GM21786 (cell line): ENCODE measurements around the gene YARS2.

ENCODE experiments used
- ATAC-seq: cut with Tn5 transposase; IDR thresholded peaks from one replicate; pipeline ENCODE4 v1.9.1; 2021; ENCODE audit not compliant: unreplicated experiment

YARS2 gene

DNA sequence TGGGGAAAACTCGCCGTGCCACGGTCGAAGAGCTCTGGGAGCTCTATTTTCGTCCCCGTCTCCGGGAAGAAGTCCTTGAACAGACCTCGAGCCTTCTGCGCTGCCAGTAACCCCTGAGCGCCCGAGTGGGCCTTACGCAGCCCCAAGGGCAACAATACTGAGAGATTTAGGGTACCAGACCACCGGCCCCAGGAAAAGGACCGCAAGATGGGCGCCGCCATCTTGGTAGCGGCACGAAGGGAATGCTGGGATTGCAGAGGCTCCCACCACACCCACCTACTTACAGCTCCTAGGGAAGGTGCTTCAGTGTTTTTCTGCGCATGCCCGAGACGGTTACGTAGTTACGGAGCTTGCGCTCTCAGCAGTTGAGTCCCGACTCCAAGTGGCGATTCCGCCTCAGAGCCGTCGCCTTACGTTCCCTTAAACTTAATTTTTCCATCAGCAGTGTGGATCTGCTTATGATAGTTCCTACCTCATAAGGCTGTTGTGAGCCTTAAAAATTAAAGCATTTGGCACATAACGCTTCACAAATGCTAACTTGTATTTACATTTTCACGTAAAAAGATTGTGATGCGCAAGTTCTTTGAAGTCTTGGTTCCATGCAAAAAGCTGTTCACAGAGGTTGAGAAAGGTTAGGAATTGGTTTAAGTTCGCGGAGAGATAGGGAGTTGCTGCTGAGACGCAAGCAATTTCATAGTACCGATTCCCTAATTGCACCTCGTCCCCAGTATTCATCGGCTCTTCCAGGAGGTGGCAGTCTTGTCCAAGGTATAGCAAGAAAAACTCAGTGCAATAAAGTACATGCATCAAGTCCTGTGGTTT lies at the start of gene YARS2:
Gene YARS2 (minus strand): TSS at position 244 of the 822 bp plus-strand sequence. CDS start 23 bp downstream, at position 221.
- peak; percentile 90 for ATAC-seq

DNA sequence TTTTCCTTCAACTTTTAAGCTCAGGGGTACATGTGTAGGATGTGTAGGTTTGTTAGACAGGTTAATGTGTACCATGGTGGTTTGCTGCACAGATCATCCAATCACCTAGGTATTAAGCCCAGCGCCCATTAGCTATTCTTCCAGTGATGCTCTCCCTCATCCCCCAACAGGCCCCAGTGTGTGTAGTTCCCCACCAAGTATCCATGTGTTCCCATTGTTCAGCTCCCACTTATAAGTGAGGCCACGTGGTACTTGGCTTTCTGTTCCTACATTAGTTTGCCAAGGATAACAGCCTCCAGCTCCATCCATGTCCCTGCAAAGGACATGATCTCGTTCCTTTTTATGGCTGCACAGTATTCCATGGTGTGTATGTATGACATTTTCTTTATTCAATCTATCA lies 48.6 kb upstream of the YARS2 start:
- no peak for ATAC-seq

DNA sequence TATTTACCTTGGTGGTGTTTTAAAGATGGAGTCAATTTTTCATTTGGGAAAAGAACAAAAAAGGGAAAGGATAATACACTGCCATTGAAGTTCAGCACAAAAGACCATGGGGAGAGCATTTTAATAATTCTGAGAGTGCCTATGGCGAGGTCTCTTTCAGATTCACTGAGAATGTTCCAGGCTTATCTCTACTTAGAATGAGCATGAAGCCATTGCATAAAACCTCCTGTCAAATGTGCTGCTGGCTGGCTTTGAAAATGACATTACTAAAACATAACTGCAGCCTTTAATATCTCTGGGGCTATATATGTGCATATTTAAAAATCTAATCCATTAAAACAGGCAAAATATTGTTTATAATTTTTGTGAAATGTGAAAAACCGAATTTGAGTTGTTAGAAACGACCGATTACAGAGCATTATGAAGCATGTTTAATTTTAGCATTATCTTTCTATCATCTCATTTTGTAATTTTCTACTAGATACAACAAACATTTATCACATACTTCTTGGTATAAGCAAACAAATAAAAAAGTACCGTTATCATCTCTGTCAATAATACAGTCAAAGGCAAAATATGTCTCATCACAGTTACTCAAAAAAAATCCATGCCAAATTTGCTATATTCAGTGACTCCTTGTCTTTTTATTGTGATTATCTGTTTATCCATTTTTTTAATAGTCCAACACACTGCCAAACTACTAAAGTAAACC lies 45.7 kb upstream of the YARS2 start:
- no peak for ATAC-seq

DNA sequence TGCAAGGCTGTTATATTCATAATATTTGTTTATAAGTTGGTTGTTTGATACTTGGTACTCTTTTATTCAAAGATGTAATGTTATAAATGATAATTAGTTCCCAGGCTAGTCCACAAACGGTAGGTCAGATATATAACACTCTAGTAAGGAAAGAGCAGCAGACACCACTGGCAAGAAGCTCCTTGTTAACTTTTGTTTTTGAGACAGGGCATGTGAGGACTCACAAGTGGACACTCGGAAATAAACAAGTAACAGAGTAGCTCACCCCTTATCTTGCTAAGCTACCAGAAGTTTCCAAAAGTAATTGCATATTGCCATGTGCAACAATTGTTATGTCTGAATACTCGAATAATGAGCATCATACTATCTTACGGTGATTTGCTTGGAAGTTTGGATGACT lies 38.6 kb upstream of the YARS2 start:
- no peak for ATAC-seq

DNA sequence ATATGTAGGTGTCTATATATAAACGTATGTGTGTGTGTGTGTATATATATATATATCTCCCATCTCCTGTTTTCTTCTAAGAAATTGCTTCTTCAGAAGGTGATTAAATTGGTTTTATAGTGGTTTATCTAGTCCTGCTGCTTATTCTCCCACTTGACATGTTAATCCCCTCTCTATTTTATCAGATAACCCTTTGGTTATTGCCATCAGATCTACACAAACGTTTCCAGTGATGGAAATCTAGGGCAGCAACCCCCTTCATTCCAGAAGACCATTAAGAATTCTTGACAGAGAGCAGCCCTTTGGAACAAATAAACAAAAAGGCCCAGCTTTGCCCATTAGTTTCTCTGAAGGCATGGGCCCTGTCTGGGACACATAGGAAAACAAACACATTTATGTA lies 34.2 kb upstream of the YARS2 start:
- no peak for ATAC-seq

DNA sequence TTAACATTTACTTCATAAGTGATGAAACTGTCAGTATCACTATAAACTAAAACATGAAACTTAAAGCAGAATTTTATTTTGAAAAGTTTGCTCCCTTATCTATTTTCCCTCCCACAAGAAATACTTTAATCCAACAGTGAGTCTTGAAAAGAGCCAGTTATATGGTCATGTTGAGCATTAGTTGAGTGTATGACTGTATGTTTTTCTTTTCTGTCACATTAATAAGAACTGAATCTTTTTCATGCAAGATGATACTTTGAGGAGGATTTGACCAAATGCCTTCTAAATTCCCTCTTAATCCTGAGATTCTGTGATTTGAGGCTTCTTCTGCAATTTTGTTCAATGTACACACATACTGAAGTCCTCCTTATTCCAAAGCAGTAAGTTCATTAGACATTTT lies 33.7 kb upstream of the YARS2 start:
- no peak for ATAC-seq

DNA sequence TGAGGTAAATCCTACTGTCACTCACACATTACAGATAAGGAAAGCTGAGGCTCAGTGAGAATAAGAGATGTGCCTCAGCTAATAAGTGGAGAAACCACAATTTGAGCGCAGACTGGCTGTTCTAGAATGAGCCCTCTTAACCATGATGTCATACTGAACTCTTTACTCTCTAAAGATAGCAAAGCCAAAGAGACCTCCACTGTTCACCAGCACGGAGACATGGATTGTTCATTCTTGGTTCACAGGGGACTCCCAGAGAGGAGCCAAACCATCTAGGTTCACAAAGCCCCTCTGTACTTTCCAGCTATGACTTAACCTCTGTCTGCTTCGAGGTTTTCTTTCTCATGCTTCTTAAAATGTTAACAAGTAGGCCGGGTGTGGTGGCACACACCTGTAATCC lies 32.7 kb upstream of the YARS2 start:
- no peak for ATAC-seq

DNA sequence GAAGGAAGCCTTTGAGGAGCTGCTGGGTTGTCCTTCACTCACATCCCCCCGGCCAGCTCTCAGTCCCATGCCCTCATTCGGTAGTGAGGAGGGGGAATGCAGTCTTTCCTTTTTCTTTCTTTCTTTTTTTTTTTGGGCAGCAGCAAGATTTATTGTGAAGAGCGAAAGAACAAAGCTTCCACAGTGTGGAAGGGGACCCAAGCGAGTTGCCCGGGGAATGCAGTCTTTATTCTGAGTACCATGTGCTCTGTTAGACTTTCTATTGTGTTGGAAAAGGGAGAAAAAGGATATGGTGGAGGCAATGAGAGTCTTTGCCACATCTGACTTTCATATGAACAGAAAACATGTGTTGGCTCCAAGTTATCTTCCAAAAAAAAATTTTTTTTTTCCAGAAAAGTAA lies 29.9 kb upstream of the YARS2 start:
- ATAC-seq, result no peak

DNA sequence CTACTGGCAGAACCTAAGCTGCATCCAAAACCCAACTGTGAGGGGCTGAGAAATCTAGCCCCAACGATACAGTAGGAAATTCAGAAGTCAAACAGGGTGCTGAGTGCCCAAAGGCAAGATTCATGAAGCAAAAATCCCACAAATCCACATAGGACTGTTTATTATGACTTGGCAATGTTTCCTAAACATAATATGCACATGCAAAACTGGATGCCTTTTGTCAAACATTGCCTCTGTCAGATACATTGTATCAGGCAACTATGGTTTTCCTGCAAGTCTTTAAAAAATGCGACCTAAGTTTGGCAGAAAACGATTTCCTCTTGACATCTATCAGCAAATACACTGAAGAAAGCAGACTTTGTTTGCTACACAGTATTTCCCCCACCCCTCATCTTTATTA lies 27.3 kb upstream of the YARS2 start:
- ATAC-seq, result no peak

DNA sequence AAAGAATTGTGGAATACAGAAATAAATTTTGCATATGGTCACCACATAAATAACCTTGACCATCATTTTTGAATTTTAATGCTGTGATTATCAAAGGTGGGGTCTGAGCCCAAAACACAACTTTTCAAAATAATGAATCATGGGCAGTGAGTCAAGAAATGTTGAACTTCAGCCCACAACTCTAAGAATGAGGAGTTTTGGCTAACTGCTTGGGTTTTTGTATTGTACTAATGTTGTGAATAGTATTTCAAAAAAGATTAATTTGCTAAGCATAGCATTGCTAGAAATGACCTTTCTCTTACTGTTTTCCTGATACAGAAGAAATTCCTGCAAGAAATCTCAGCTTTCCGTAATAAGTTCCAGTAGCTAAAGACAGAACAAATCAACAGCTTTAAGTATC lies 24.4 kb upstream of the YARS2 start:
- no peak for ATAC-seq

DNA sequence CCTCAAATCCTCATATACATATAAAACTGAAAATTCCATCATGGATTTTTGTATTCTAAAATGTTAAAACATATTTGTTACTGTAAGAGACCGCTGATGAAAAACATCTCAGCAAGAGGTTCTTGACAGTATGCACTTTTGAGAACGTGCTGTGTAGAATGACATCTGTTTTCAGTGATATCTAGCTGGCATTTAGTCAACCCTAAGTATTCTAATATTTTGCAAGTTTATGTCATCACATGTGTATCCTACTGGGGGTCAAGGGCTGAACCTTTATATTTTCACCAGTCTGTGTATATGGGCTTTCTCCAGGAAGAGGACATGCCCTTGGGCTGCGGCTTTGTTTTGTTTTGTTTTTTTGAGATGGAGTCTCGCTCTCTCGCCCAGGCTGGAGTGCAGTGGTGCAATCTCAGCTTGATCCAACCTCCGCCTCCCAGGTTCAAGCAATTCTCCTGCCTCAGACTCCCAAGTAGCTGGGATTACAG lies 22.0 kb upstream of the YARS2 start:
- ATAC-seq, result no peak

DNA sequence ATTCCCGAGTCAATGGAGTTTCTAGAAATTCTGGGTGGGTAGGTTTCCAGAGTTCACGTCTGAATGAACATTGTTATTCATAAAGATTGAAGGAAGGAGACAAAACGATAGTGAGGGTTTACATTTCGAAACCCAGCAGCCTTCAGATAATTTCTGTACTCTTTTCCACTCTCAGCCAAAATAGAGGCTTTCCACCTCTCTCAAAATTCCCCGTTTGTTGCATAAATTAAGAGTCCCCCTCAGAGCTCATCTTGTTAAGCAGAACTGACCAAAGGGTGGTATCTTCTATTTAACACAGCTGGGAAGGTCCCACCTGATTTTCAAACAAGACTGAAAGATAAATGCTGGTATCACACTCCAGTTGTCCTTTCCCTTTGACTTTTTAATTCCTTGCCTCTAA lies 21.5 kb upstream of the YARS2 start:
- peak; percentile 68 for ATAC-seq

DNA sequence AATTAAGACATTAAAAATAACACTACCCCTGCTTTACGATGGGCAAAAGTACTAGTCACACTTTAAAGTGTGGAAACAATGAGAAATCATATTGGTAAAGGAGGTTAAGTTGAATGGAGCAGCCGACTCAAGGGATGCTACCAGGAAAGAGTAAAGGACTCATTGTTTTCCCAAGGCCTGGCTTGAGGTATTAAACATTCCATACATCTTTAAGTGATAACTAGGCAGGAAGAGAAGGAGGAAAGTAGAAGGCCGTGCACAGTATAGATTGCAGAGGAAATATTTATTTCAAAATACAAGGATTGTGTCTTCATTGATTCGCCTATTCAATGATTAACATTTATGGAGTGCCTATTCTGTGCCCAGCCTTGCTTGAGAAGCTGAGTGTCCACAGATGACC lies 20.6 kb upstream of the YARS2 start:
- no peak for ATAC-seq

DNA sequence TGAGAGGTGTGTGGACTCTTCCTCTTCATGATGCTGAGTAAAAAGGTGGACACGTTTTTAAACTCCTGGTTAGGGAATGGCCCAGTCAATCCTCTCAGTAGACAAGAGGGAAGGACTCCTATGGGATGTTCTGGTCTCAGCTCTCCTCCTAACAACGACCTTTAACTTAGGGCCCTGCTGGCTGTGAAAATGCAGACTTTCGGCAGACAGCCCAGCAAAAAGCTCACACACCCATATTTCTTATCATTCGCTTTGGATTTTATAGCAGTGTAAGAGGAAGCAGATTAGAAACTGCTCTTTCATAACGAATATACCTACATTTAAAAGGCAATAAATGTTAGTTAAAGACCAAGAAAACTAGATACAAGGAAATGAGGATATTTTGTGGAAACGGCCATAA lies 18.0 kb upstream of the YARS2 start:
- no peak for ATAC-seq

DNA sequence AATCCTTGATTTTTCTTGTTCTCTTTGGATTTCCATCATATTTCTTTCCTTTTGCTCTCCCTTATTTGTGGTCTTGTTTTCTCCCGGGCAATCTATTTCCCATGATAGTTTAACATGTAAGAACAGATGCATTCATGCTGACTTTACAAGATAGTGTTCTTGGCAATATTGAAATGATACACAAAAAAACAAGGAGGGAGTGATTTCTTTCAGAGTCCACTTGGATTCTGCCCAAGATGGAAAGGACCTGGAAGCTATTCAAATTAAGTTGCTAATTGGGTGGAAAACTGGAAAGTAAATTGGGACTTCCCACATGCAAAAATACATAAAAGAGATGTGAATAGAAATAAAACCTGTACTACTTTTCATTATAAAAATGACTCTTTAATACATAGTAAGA lies 14.4 kb upstream of the YARS2 start:
- ATAC-seq, result no peak

DNA sequence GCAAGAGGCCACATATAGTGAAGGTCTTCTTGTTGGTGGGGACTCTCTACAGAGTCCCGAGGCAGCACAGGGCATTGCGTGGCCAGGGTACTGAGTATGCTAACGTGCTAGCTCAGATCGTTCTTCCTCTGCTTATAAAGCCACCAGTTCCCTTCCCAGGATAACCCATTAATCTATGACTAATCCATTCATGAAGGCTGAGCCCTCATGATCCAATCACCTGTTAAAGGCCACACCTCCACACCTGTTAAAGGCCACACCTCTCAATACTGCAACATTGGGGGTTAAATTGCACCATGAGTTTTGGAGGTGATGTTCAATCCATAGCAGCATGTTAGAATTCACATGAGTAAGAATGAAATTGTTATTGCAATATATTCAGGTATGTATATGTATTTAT lies 12.8 kb upstream of the YARS2 start:
- no peak for ATAC-seq

DNA sequence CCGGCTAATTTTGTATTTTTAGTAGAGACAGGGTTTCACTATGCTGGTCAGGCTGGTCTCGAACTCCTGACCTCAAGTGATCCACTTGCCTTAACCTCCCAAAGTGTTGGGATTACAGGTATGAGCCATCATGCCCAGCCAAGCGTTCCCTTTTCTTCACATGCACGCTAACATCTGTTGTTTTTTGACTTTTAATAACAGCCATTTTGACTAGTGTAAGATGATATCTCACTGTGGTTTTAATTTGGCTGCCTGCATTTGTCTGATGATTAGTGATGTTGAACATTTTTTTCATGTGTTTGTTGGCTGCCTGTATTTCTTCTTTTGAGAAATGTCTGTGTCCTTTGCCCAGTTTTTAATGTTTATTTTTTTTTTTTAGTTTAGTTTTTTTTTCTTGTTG lies 10.2 kb upstream of the YARS2 start:
- no peak for ATAC-seq

DNA sequence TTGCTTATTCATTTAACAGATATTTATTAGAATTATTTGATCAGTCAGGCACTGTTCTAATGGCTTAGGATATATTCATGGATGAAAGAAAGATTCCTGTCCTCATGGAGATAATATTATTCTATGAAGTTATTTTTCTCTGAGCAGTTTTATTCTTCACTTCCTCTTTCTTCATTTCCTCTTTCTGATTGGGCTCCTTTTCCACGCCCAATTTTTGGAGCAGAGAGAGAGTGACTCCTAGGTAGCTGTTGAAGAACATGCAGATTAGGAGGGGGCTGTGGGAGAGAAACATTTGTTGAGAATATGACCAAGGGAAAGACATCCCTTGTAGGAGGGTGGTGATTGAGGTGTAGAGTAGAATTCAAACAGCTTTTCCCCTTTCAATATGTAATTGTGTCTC lies 6.0 kb upstream of the YARS2 start:
- peak; percentile 58 for ATAC-seq

DNA sequence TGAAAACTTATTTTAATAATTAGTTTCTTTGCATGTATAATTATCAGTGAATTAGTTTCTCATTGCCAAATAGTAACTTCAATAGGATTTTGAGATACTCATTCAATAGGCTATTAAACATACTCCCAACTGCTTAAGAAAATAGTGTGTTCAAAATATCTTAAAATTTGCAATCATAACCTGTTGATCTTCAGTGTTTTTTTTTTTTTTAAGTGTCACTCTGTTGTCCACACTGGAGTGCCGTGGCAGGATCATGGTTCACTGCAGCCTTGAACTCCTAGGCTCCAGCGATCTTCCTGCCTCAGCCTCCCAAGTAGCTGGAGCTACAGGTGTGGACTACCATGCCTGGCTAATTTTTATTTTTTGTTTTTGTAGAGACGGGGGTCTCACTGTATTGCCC lies 1.5 kb upstream of the YARS2 start:
- ATAC-seq, result no peak

DNA sequence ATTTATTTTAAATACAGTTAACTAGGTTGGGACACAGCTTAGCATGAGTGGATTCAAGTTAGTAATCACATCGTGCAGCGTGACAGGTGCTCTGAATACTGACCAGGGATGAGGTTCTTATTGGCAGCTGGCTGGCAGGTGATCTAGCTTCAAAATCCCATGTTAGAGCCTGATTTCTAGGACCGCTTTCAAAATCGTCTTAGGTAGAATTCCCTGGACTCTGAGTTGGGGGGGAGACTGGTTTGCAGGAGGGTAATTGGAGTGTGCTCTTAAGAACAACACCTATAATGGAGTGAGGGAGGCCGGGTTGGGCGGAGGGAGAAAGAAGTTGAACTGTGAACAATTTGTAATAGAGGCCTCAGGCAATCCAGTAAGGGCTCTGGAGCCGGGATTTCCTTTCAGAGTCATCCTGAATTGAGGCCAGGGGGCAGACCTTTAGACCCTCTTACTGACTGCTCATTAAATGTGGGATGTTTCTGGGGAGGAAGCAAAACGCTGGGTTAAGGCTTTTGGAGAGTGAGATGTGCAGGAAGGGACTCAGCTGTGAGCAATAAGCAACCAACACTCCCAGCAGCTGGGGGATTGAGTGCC lies 874 bp upstream of the YARS2 start:
- ATAC-seq, result no peak

DNA sequence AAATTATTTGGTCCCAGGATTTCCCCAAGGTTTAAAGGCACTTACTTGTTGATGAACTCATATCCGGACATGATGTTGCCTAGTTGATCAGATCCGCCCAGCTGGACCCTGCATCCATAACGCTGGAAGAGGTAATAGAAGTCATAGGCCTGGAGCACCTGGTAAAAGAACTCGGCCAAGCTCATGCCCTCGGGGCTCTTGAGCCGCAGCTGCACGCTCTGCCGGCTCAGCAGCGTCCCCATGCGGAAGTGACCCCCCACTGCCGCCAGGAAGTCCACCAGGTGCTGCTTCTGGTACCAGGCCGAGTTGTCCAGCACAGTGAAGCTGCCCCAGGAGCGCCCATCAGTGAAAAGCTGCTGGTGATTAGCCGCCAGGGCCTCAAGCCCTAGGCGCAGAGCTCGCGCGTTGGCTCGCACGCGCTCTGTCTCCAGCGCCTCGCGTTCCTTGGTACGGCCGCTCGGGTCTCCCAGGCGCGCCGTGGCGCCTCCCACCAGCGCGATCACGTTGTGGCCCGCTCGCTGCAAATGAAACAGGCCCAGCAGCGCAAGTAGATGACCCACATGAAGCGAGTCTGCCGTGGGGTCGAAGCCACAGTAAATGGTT lies 545 bp downstream of the YARS2 start:
- peak; percentile 74 for ATAC-seq

DNA sequence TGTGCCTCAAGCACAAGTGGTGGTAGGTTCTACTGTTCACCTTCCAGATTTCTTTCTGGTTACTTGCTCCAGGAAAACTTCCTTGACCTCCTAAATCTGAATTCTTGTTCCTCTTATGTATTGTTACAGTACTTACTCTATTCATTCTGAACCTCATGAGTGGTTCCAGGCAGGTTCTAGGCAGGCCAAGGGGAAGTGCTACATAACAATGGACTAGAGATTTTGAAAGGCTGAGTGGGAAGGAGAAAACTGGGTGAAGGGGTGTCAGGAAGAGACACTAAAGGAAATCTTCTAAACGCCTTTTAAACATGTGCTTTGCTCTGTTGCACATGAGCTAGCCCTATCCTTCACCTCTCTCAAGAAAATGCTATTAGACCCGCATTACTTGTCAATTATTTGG lies 1.6 kb downstream of the YARS2 start:
- no peak for ATAC-seq
